LNCaP clone FGC (cell line): ENCODE results near the gene CD151.
A peak's percentile ranks its signal among the peaks of the same experiment; 100 is the strongest.

Source experiments
- DNase-seq: peaks from one replicate; pipeline ENCODE4 v3.0.0-alpha.2; 2011; ENCODE audit warnings: low read depth
- H3K4me3 ChIP-seq: 2 replicates; pipeline ENCODE4 v1.5.1; 2011; ENCODE audit warnings: mild to moderate bottlenecking, low read depth, low read length, control low read depth
- TF ChIP-seq, protein P1 (sequence below): IDR thresholded peaks from 2 replicates; pipeline ENCODE4 v1.5.1; 2012; ENCODE audit warnings: mild to moderate bottlenecking; ENCODE audit not compliant: control insufficient read depth, insufficient read depth; ENCODE audit errors: extremely low read depth

CD151 gene

DNA sequence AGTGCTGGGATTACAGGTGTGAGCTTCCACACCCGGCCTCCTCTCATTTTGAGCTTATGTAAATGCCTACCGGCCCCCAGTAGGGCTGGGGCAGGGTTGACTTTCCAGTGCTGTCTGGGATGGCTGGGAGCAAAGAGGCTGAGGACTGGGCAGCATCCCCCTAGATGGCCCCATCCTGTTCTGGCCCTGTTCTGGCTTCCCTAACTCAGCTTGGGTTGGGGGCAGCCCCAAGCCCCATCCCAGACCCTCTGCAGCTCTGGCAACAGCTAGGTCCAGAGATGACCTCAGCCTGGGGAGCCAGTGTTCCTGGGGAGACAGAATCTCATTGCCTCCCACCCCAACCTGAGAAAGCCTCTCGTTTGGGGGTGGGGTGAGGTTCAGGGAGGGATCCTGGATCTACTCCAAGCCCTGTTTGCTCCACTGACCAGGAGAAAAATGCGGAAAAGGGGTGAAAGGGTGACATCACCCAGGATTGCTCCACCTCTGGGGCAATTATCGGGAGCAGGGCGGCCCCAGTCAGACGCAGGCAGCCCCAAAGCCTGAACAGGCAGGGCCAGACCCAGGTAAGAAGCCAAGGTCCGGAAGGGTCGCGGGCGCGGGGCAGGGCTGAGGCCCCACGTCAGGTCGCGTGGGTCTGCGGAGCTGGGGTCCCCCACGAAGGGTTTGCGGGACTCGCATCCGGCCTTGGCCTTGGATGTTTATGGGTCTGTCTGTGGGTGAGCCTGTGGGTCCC lies 14.2 kb upstream of the CD151 start, which contains the start of gene PNPLA2:
Gene PNPLA2 (plus strand): TSS at position 519 of the 733 bp plus-strand sequence. CDS start 805 bp downstream, outside the sequence.
- TF ChIP-seq, protein P1, sequence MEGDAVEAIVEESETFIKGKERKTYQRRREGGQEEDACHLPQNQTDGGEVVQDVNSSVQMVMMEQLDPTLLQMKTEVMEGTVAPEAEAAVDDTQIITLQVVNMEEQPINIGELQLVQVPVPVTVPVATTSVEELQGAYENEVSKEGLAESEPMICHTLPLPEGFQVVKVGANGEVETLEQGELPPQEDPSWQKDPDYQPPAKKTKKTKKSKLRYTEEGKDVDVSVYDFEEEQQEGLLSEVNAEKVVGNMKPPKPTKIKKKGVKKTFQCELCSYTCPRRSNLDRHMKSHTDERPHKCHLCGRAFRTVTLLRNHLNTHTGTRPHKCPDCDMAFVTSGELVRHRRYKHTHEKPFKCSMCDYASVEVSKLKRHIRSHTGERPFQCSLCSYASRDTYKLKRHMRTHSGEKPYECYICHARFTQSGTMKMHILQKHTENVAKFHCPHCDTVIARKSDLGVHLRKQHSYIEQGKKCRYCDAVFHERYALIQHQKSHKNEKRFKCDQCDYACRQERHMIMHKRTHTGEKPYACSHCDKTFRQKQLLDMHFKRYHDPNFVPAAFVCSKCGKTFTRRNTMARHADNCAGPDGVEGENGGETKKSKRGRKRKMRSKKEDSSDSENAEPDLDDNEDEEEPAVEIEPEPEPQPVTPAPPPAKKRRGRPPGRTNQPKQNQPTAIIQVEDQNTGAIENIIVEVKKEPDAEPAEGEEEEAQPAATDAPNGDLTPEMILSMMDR, result no peak
- peak within 1 kb of the TSS; percentile 80 for H3K4me3 ChIP-seq
- DNase-seq, result no peak

- TF ChIP-seq, protein P1, result no peak
- peak overlapping the region; percentile 80 for H3K4me3 ChIP-seq
- no peak for DNase-seq
Observed at GRCh38 chr11:819129-819931, 13.4 kb upstream of the CD151 start.

GRCh38 chr11:819943-820649 lies 12.7 kb upstream of the CD151 start:
- peak overlapping the region; percentile 80 for H3K4me3 ChIP-seq
- TF ChIP-seq, protein P1, result no peak
- peak; percentile 91 for DNase-seq

GRCh38 chr11:820655-821511 lies 11.9 kb upstream of the CD151 start:
- no peak for DNase-seq
- peak overlapping the region; percentile 80 for H3K4me3 ChIP-seq
- TF ChIP-seq, protein P1, result no peak

DNA sequence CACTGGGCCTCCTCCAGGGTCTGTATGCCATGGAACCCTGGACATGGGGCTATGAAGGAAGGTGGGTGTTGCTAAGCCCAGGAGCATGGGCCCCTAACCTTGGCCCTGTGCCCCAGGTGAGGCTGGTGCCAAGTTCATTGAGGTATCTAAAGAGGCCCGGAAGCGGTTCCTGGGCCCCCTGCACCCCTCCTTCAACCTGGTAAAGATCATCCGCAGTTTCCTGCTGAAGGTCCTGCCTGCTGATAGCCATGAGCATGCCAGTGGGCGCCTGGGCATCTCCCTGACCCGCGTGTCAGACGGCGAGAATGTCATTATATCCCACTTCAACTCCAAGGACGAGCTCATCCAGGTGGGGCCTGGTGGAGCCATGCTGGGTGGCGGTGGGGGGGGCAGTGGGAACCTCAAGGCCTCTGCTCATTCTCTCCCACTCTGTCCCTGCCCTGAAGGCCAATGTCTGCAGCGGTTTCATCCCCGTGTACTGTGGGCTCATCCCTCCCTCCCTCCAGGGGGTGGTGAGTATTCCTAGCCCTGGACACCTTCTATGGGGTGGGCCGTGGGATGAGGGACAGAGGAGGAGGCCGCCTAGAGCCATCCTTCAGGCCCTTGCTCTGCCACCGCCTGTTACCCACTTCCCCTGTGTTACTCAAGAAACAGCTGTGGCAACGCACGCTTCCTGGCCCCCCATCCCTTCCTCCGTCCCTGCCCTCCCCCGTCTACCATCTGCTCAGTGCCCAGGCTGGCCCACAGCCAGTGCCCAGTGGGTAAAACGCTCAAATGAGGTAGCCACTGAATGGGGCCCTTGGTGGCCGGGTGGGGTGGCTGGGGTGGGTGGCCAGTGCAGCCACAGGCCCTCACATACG lies 11.0 kb upstream of the CD151 start:
- no peak for DNase-seq
- TF ChIP-seq, protein P1, result no peak
- H3K4me3 ChIP-seq, result no peak overlapping the region
